Testis (tissue), 3 donors: ENCODE measurements around the gene SEC24A. TPM values are rescaled to one million over a fixed set of nuclear protein-coding genes. Genes with fewer than 3 reads are reported as not detected.

Source experiments
- DNase-seq: peaks from one replicate; pipeline ENCODE4 v3.0.0-alpha.2; 2019
- H3K27ac ChIP-seq, 2 donors: fragments of 200-600 bp; sonication (generic); one replicate each; pipeline ENCODE4 v1.5.1; 2019
- H3K27me3 ChIP-seq: fragments of 200-600 bp; sonication (generic); one replicate; pipeline ENCODE4 v1.5.1; 2019
- H3K36me3 ChIP-seq: fragments of 200-600 bp; sonication (generic); one replicate; pipeline ENCODE4 v1.5.1; 2017; ENCODE audit warnings: low read depth; ENCODE audit errors: missing control alignments
- H3K4me1 ChIP-seq: fragments of 200-600 bp; sonication (generic); one replicate; pipeline ENCODE4 v1.5.1; 2019
- H3K4me3 ChIP-seq, 2 donors: fragments of 200-600 bp; sonication (generic); one replicate each; pipeline ENCODE4 v1.5.1; 2017 to 2019
- H3K9me3 ChIP-seq: fragments of 200-600 bp; sonication (generic); one replicate; pipeline ENCODE4 v1.5.1; 2017
- POLR2A ChIP-seq: fragments of 450-650 bp; IDR thresholded peaks from one replicate; pipeline ENCODE4 v1.6.1; 2017; ENCODE audit warnings: antibody characterized with exemption, mild to moderate bottlenecking, moderate library complexity
- WGBS, 2 donors: methylation state at CpG; one replicate each; pipeline ENCODE4 v1.1.5; 2018; 5-methylcytosine and 5-hydroxymethylcytosine counted together
- intact Hi-C: fragments of 100-400 bp; cut with DNase I; formaldehyde crosslinking; loops from one replicate; pipeline ENCODE4 v1.15.1; 2023; ENCODE audit warnings: low total_unique reads
- polyA plus RNA-seq: library from polyadenylated mRNA; stranded (reverse); fragments of 350-450 nt; fragmentation: Illumina TruSeq; extraction: RNeasy Lipid Tissue Mini Kit (QIAGEN cat#74804); gene quantifications from one replicate; pipeline ENCODE4 v1.2.3, GENCODE V29; 2014; ENCODE audit warnings: low read depth, low replicate concordance; ENCODE audit not compliant: insufficient read depth
- small RNA-seq, 2 donors: library from RNA; depleted of rRNA; stranded (forward); fragments of <200 nt; gene quantifications; one replicate each; pipeline ENCODE3, GENCODE V24; 2016
- total RNA-seq, 2 donors: library from RNA; depleted of rRNA; stranded (reverse); fragments of >200 nt; gene quantifications; one replicate each; pipeline ENCODE4 v1.2.3, GENCODE V29; 2016
- TF ChIP-seq, protein P1 (sequence below), 3 experiments: fragments of 450-650 bp in 2 of 3; fragments of 200-600 bp in 1 of 3; sonication (generic) in 1 of 3; IDR thresholded peaks; one replicate each; pipeline ENCODE4 v1.5.1; 2016 to 2019; ENCODE audit warnings: antibody characterized with exemption in 3 of 3, mild to moderate bottlenecking in 2 of 3, moderate library complexity in 1 of 3

SEC24A gene
- total and polyA plus RNA-seq, 3 donors from 2014 or later = 10.3 to 16.7 (median 13.7) TPM

- H3K27me3 ChIP-seq = no peaks in the 10 kb centered on the region
- H3K27ac ChIP-seq = no peak overlapping the region
- no peaks in the 10 kb centered on the region for H3K4me1 ChIP-seq
- 86 to 93% methylated on average over 10 of the region's 10 CpGs for WGBS, 2 donors
- intact Hi-C loops = no loop called here
- no peaks in the 10 kb centered on the region for H3K36me3 ChIP-seq
- DNase-seq = no peak
- H3K9me3 ChIP-seq = no peaks in the 10 kb centered on the region
- no peak for TF ChIP-seq POLR2A
- TF ChIP-seq, protein P1, sequence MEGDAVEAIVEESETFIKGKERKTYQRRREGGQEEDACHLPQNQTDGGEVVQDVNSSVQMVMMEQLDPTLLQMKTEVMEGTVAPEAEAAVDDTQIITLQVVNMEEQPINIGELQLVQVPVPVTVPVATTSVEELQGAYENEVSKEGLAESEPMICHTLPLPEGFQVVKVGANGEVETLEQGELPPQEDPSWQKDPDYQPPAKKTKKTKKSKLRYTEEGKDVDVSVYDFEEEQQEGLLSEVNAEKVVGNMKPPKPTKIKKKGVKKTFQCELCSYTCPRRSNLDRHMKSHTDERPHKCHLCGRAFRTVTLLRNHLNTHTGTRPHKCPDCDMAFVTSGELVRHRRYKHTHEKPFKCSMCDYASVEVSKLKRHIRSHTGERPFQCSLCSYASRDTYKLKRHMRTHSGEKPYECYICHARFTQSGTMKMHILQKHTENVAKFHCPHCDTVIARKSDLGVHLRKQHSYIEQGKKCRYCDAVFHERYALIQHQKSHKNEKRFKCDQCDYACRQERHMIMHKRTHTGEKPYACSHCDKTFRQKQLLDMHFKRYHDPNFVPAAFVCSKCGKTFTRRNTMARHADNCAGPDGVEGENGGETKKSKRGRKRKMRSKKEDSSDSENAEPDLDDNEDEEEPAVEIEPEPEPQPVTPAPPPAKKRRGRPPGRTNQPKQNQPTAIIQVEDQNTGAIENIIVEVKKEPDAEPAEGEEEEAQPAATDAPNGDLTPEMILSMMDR (IDR thresholded peaks at IDR 0.05) = no peak
- no peak overlapping the region for H3K4me3 ChIP-seq
These were observed 124.0 kb downstream of the SEC24A start for GRCh38 chr5:134772461-134773125.

GRCh38 chr5:134777366-134777765, 128.8 kb downstream of the SEC24A start:
- no peaks in the 10 kb centered on the region for H3K4me1 ChIP-seq
- H3K27me3 ChIP-seq = no peaks in the 10 kb centered on the region
- no peak for DNase-seq
- TF ChIP-seq, protein P1 (IDR thresholded peaks at IDR 0.05) = no peak
- TF ChIP-seq POLR2A = no peak
- H3K36me3 ChIP-seq = no peaks in the 10 kb centered on the region
- intact Hi-C loops = no loop called here
- H3K4me3 ChIP-seq = no peak overlapping the region
- no peak overlapping the region for H3K27ac ChIP-seq
- WGBS, 2 donors = 90 to 92% methylated on average over 2 of the region's 2 CpGs
- no peaks in the 10 kb centered on the region for H3K9me3 ChIP-seq

Small RNA genes within 50 kb of the gene (small RNA-seq; reads per million reads assigned to genes)
- gene RNU6-1164P (0 reads per million in 2 donors), gene RNU6-1311P (0 reads per million in 2 donors), gene RNU6-757P (0 reads per million in 2 donors)

Other genes with a start within 250 kb of the SEC24A start
- gene CDKN2AIPNL, start 236.9 kb upstream of the SEC24A start, total RNA-seq = 10 to 100 TPM; 36.0 to 42.6 TPM
- 37.1 TPM for gene CDKN2AIPNL, start 236.9 kb upstream of the SEC24A start, polyA plus RNA-seq
- gene JADE2, start 123.1 kb upstream of the SEC24A start, total RNA-seq = 10 to 100 TPM; 54.5 to 67.2 TPM
- 26.0 TPM for gene JADE2, start 123.1 kb upstream of the SEC24A start, polyA plus RNA-seq
- 10 to 100 TPM; 34.7 to 37.2 TPM for gene SAR1B, start 16.0 kb upstream of the SEC24A start, total RNA-seq
- 112 TPM for gene SAR1B, start 16.0 kb upstream of the SEC24A start, polyA plus RNA-seq
- gene CAMLG, start 89.8 kb downstream of the SEC24A start, total RNA-seq = 10 to 100 TPM; 36.9 to 53.2 TPM
- 102 TPM for gene CAMLG, start 89.8 kb downstream of the SEC24A start, polyA plus RNA-seq
- 10 to 100 TPM; 53.0 to 59.5 TPM for gene DDX46, start 110.0 kb downstream of the SEC24A start, total RNA-seq
- 22.4 TPM for gene DDX46, start 110.0 kb downstream of the SEC24A start, polyA plus RNA-seq
- gene C5orf24, start 197.2 kb downstream of the SEC24A start, total RNA-seq = 10 to 100 TPM; 48.1 to 53.6 TPM
- 34.6 TPM for gene C5orf24, start 197.2 kb downstream of the SEC24A start, polyA plus RNA-seq
- gene TXNDC15, start 225.6 kb downstream of the SEC24A start, total RNA-seq = 10 to 100 TPM; 47.8 to 68.1 TPM
- 64.2 TPM for gene TXNDC15, start 225.6 kb downstream of the SEC24A start, polyA plus RNA-seq